ENCODE results near the gene CTBP1.
A peak's percentile ranks its signal among the peaks of the same experiment; 100 is the strongest.

The CTBP1 gene

GRCh38 chr4:1291996-1292702, 43.2 kb upstream of the CTBP1 start:
- H3K4me1 ChIP-seq (ENCODE audit: control insufficient read depth in 2 of 2, insufficient read depth in 1 of 2, low read depth in 1 of 2, low read length in 2 of 2) = peaks cover 11 to 12% of the 10 kb centered on the region in 2 donors
- H3K79me1 ChIP-seq (ENCODE audit: low read depth, low read length) = peaks cover 27% of the 10 kb centered on the region
- no peak overlapping the region for H3K14ac ChIP-seq (ENCODE audit: low read length)
- H4K91ac ChIP-seq (ENCODE audit: low read depth, low read length, poor library complexity) = no peak overlapping the region
- peak overlapping the region; percentile 27 for H3K23ac ChIP-seq (ENCODE audit: low read depth, low read length, poor library complexity)
- H3K18ac ChIP-seq (ENCODE audit: low read length) = no peak overlapping the region
- peak overlapping the region; percentile 50 for H3K9ac ChIP-seq (ENCODE audit: low read depth, low read length, poor library complexity)
- no peak overlapping the region for H2AK5ac ChIP-seq (ENCODE audit: low read depth, low read length)
- no peak overlapping the region for H3K4me2 ChIP-seq (ENCODE audit: insufficient read depth, low read length, poor library complexity, severe bottlenecking)
- H2BK120ac ChIP-seq (ENCODE audit: low read depth, low read length) = no peak overlapping the region
- H2BK12ac ChIP-seq (ENCODE audit: low read length) = no peak overlapping the region
- peaks cover 4 to 15% of the 10 kb centered on the region in 2 donors for H3K36me3 ChIP-seq (replicated peaks in 1 of 2; ENCODE audit: control insufficient read depth in 2 of 2, insufficient read depth in 2 of 2, low read length in 2 of 2)
- no peaks in the 10 kb centered on the region for H3K9me3 ChIP-seq (replicated peaks in 1 of 2; ENCODE audit: control insufficient read depth in 2 of 2, insufficient read depth in 1 of 2, low read depth in 1 of 2, low read length in 2 of 2)
- peak overlapping the region; percentile 57 for H4K8ac ChIP-seq (ENCODE audit: low read depth, low read length)
- no CpG with 5 or more reads among the region's 11 CpGs for WGBS, 2 donors (ENCODE audit: extremely low coverage in 2 of 2, insufficient read length in 2 of 2, insufficient replicate concordance in 1 of 2)
- peak overlapping the region; percentile 18 for H3K4ac ChIP-seq (ENCODE audit: low read length)
- H2BK15ac ChIP-seq (ENCODE audit: low read length) = no peak overlapping the region
- peak overlapping the region in 1 of 2 donors; percentile 13 for H3K4me3 ChIP-seq (ENCODE audit: low read length in 2 of 2)
- peak overlapping the region; percentile 79 for H2BK5ac ChIP-seq (ENCODE audit: low read length)
- no peak for DNase-seq (ENCODE audit: low spot score)
- H3K27ac ChIP-seq (replicated peaks; ENCODE audit: low read length) = no peak overlapping the region
- no peak overlapping the region for H2AFZ ChIP-seq (ENCODE audit: low read length)
- H3K27me3 ChIP-seq (ENCODE audit: control insufficient read depth in 3 of 3, insufficient read depth in 3 of 3, low read depth in 1 of 3, low read length in 3 of 3) = no peaks in the 10 kb centered on the region

- Histone ChIP-seq H3K27ac (replicated peaks; ENCODE audit: low read length) (no peak overlapping the region), H3K4me2 (ENCODE audit: insufficient read depth, low read length, poor library complexity, severe bottlenecking) (peak overlapping the region; percentile 93)
These were observed 42.2 kb upstream of the CTBP1 start for GRCh38 chr4:1291091-1291490.

GRCh38 chr4:1290165-1290977, 41.4 kb upstream of the CTBP1 start:
- Histone ChIP-seq H3K18ac (ENCODE audit: low read length) (peak overlapping the region; percentile 94), H4K91ac (ENCODE audit: low read depth, low read length, poor library complexity) (no peak overlapping the region), H3K4me1 (ENCODE audit: control insufficient read depth in 2 of 2, insufficient read depth in 1 of 2, low read depth in 1 of 2, low read length in 2 of 2) (peaks cover 11 to 12% of the 10 kb centered on the region in 2 donors), H3K9ac (ENCODE audit: low read depth, low read length, poor library complexity) (peak overlapping the region; percentile 98), H2BK5ac (ENCODE audit: low read length) (peak overlapping the region; percentile 79), H2BK15ac (ENCODE audit: low read length) (no peak overlapping the region), H3K79me1 (ENCODE audit: low read depth, low read length) (peaks cover 20% of the 10 kb centered on the region), H3K9me3 (replicated peaks in 1 of 2; ENCODE audit: control insufficient read depth in 2 of 2, insufficient read depth in 1 of 2, low read depth in 1 of 2, low read length in 2 of 2) (peaks cover 4 to 5% of the 10 kb centered on the region in 2 donors), H2AK5ac (ENCODE audit: low read depth, low read length) (peak overlapping the region; percentile 98), H3K4ac (ENCODE audit: low read length) (peak overlapping the region; percentile 70), H3K23ac (ENCODE audit: low read depth, low read length, poor library complexity) (peak overlapping the region; percentile 69), H3K14ac (ENCODE audit: low read length) (peak overlapping the region; percentile 61), H3K36me3 (replicated peaks in 1 of 2; ENCODE audit: control insufficient read depth in 2 of 2, insufficient read depth in 2 of 2, low read length in 2 of 2) (peaks cover 4 to 6% of the 10 kb centered on the region in 2 donors), H3K4me2 (ENCODE audit: insufficient read depth, low read length, poor library complexity, severe bottlenecking) (peak overlapping the region; percentile 93), H2BK120ac (ENCODE audit: low read depth, low read length) (peak overlapping the region; percentile 65), H3K27me3 (ENCODE audit: control insufficient read depth in 3 of 3, insufficient read depth in 3 of 3, low read depth in 1 of 3, low read length in 3 of 3) (no peaks in the 10 kb centered on the region), H3K27ac (replicated peaks; ENCODE audit: low read length) (no peak overlapping the region), H2AFZ (ENCODE audit: low read length) (peak overlapping the region; percentile 96), H2BK12ac (ENCODE audit: low read length) (no peak overlapping the region), H4K8ac (ENCODE audit: low read depth, low read length) (no peak overlapping the region), H3K4me3 (ENCODE audit: low read length in 2 of 2) (peak overlapping the region; percentile 94 to 100)
- no CpG with 5 or more reads among the region's 47 CpGs for WGBS, 2 donors (ENCODE audit: extremely low coverage in 2 of 2, insufficient read length in 2 of 2, insufficient replicate concordance in 1 of 2)
- DNase-seq (ENCODE audit: low spot score) = no peak

More at GRCh38 chr4:1291091-1291490, 42.2 kb upstream of the CTBP1 start:
- Histone ChIP-seq H4K8ac (ENCODE audit: low read depth, low read length) (no peak overlapping the region), H3K14ac (ENCODE audit: low read length) (no peak overlapping the region), H3K4me3 (ENCODE audit: low read length in 2 of 2) (peak overlapping the region in 1 of 2 donors; percentile 94), H3K23ac (ENCODE audit: low read depth, low read length, poor library complexity) (no peak overlapping the region), H3K4ac (ENCODE audit: low read length) (no peak overlapping the region), H2AK5ac (ENCODE audit: low read depth, low read length) (no peak overlapping the region), H2BK120ac (ENCODE audit: low read depth, low read length) (no peak overlapping the region), H2BK12ac (ENCODE audit: low read length) (no peak overlapping the region), H2AFZ (ENCODE audit: low read length) (no peak overlapping the region), H3K18ac (ENCODE audit: low read length) (no peak overlapping the region), H3K4me1 (ENCODE audit: control insufficient read depth in 2 of 2, insufficient read depth in 1 of 2, low read depth in 1 of 2, low read length in 2 of 2) (peaks cover 11 to 12% of the 10 kb centered on the region in 2 donors), H3K27me3 (ENCODE audit: control insufficient read depth in 3 of 3, insufficient read depth in 3 of 3, low read depth in 1 of 3, low read length in 3 of 3) (no peaks in the 10 kb centered on the region), H4K91ac (ENCODE audit: low read depth, low read length, poor library complexity) (no peak overlapping the region), H3K9ac (ENCODE audit: low read depth, low read length, poor library complexity) (no peak overlapping the region), H2BK5ac (ENCODE audit: low read length) (no peak overlapping the region), H3K79me1 (ENCODE audit: low read depth, low read length) (peaks cover 23% of the 10 kb centered on the region), H3K36me3 (replicated peaks in 1 of 2; ENCODE audit: control insufficient read depth in 2 of 2, insufficient read depth in 2 of 2, low read length in 2 of 2) (peaks cover 4 to 6% of the 10 kb centered on the region in 2 donors), H2BK15ac (ENCODE audit: low read length) (no peak overlapping the region), H3K9me3 (replicated peaks in 1 of 2; ENCODE audit: control insufficient read depth in 2 of 2, insufficient read depth in 1 of 2, low read depth in 1 of 2, low read length in 2 of 2) (peaks cover 1 to 4% of the 10 kb centered on the region in 2 donors)
- DNase-seq (ENCODE audit: low spot score) = no peak
- no CpG with 5 or more reads among the region's 9 CpGs for WGBS, 2 donors (ENCODE audit: extremely low coverage in 2 of 2, insufficient read length in 2 of 2, insufficient replicate concordance in 1 of 2)

All from neuronal stem cell (in vitro differentiated cells).